ENCODE measurements around the gene CEP97.

- no peak for TF ChIP-seq CTCF (IDR thresholded peaks at IDR 0.05)
- TF ChIP-seq POLR2A (IDR thresholded peaks at IDR 0.05), result no peak
These were observed 22.4 kb upstream of the CEP97 start for GRCh38 chr3:101701696-101702634.
